HepG2 (cell line): ENCODE measurements around the gene RSPH9. TPM values are rescaled to one million over a fixed set of nuclear protein-coding genes. Genes with fewer than 3 reads are reported as not detected.

ENCODE experiments used
- ARID4A ChIP-seq: sonication (generic); formaldehyde crosslinking; IDR thresholded peaks from 2 replicates; pipeline ENCODE4 v1.5.0; 2020; ENCODE audit warnings: mild to moderate bottlenecking, missing genetic modification reagents, borderline replicate concordance
- FOXP4 ChIP-seq: sonication (generic); formaldehyde crosslinking; IDR thresholded peaks from 2 replicates; pipeline ENCODE4 v1.4.0; 2020; ENCODE audit warnings: missing genetic modification reagents
- GLMP ChIP-seq: sonication (generic); formaldehyde crosslinking; IDR thresholded peaks from 2 replicates; pipeline ENCODE4 v1.9.0; 2021; ENCODE audit warnings: missing genetic modification reagents, mild to moderate bottlenecking, borderline replicate concordance
- MXD4 ChIP-seq: IDR thresholded peaks from 2 replicates; pipeline ENCODE4 v1.6.1; 2016; ENCODE audit warnings: mild to moderate bottlenecking, missing biosample characterization, missing genetic modification reagents
- TFAP4 ChIP-seq: sonication (generic); IDR thresholded peaks from 2 replicates; pipeline ENCODE4 v1.6.1; 2016; ENCODE audit warnings: low read depth, borderline replicate concordance
- THAP9 ChIP-seq: sonication (generic); formaldehyde crosslinking; IDR thresholded peaks from 2 replicates; pipeline ENCODE4; 2020; ENCODE audit warnings: missing genetic modification reagents, mild to moderate bottlenecking, borderline replicate concordance
- ZBTB21 ChIP-seq: sonication (generic); formaldehyde crosslinking; IDR thresholded peaks from 2 replicates; pipeline ENCODE4 v1.4.0; 2020; ENCODE audit warnings: missing genetic modification reagents
- ZBTB34 ChIP-seq: sonication (generic); formaldehyde crosslinking; IDR thresholded peaks from 2 replicates; pipeline ENCODE4 v1.8.0; 2022; ENCODE audit warnings: mild to moderate bottlenecking, missing genetic modification reagents
- ZFP36L1 ChIP-seq: sonication (generic); formaldehyde crosslinking; IDR thresholded peaks from 2 replicates; pipeline ENCODE4 v1.8.0; 2022; ENCODE audit warnings: mild to moderate bottlenecking, missing genetic modification reagents, moderate library complexity
- ZNF230 ChIP-seq: sonication (generic); formaldehyde crosslinking; IDR thresholded peaks from 2 replicates; pipeline ENCODE4 v1.4.0; 2020; ENCODE audit warnings: mild to moderate bottlenecking, missing genetic modification reagents
- ZNF639 ChIP-seq: conservative IDR thresholded peaks from 2 replicates; pipeline ENCODE4 v1.6.1; 2018; ENCODE audit warnings: missing genetic modification reagents
- polyA plus RNA-seq, 8 experiments: library from polyadenylated mRNA; depleted of rRNA in 3 of 8; stranded (reverse) in 7 of 8; unstranded in 1 of 8; fragments of >200 nt; fragmentation: Illumina TruSeq in 4 of 8; extraction: Trizol in 4 of 8; gene quantifications; 2 replicates each; pipeline versions ENCODE4 v1.2.1 to v1.2.3, GENCODE V29; 2011 to 2016; ENCODE audit warnings: low read depth in 4 of 8, missing spikeins in 1 of 8, mixed read lengths in 1 of 8; ENCODE audit not compliant: insufficient read depth in 1 of 8
- total RNA-seq, 5 experiments: library from RNA; depleted of rRNA; stranded (reverse); fragments of >200 nt; fragmentation: Illumina TruSeq; extraction: Trizol; gene quantifications; 2 replicates each; pipeline ENCODE4 v1.2.3, GENCODE V29; 2016; ENCODE audit warnings: low read depth in 1 of 5

Gene RSPH9
- total and polyA plus RNA-seq, 2 of the 13 experiments (the other 11 are each of a cell fraction or from before 2014, with no cell fraction given), result 0.04 TPM; not detected in 1

- peak; percentile 18; the same call in 1 of the 2 replicates for TF ChIP-seq THAP9 (CRISPR knock-in tag)
- no peak for TF ChIP-seq ZFP36L1 (CRISPR knock-in tag)
- TF ChIP-seq ZBTB34 (CRISPR knock-in tag), result no peak
- 0 out of 2 replicates have a peak, but pooled peaks have one; percentile 39 for TF ChIP-seq MXD4 (CRISPR knock-in tag)
- 0 out of 2 replicates have a peak, but pooled peaks have one; percentile 17 for TF ChIP-seq FOXP4 (CRISPR knock-in tag)
- peak; percentile 70; the same call in 1 of the 2 replicates for TF ChIP-seq TFAP4
- peak; percentile 42; the same call in 1 of the 2 replicates for TF ChIP-seq ARID4A (CRISPR knock-in tag)
- no peak for TF ChIP-seq ZNF230
- no peak for TF ChIP-seq ZNF639 (CRISPR knock-in tag)
- TF ChIP-seq ZBTB21 (CRISPR knock-in tag), result 0 out of 2 replicates have a peak, but pooled peaks have one; percentile 23
- TF ChIP-seq GLMP (CRISPR knock-in tag), result no peak
Measured at GRCh38 chr6:43714311-43715055, 69.6 kb downstream of the RSPH9 start (continued).
